AG08396 (cell line): Measurements from ENCODE around the gene SPATA7.
A peak's percentile ranks its signal among the peaks of the same experiment; 100 is the strongest.
"Not testable (repeated sequence)": the region's sequence is repeated elsewhere in the genome, so short reads cannot be mapped to it uniquely, and the experiment has no call there.

Experiments used
- DNase-seq: peaks from one replicate; pipeline ENCODE4 v3.0.0; 2012; ENCODE audit warnings: low spot score, mixed read lengths

The SPATA7 gene, protein sequence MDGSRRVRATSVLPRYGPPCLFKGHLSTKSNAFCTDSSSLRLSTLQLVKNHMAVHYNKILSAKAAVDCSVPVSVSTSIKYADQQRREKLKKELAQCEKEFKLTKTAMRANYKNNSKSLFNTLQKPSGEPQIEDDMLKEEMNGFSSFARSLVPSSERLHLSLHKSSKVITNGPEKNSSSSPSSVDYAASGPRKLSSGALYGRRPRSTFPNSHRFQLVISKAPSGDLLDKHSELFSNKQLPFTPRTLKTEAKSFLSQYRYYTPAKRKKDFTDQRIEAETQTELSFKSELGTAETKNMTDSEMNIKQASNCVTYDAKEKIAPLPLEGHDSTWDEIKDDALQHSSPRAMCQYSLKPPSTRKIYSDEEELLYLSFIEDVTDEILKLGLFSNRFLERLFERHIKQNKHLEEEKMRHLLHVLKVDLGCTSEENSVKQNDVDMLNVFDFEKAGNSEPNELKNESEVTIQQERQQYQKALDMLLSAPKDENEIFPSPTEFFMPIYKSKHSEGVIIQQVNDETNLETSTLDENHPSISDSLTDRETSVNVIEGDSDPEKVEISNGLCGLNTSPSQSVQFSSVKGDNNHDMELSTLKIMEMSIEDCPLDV

DNA sequence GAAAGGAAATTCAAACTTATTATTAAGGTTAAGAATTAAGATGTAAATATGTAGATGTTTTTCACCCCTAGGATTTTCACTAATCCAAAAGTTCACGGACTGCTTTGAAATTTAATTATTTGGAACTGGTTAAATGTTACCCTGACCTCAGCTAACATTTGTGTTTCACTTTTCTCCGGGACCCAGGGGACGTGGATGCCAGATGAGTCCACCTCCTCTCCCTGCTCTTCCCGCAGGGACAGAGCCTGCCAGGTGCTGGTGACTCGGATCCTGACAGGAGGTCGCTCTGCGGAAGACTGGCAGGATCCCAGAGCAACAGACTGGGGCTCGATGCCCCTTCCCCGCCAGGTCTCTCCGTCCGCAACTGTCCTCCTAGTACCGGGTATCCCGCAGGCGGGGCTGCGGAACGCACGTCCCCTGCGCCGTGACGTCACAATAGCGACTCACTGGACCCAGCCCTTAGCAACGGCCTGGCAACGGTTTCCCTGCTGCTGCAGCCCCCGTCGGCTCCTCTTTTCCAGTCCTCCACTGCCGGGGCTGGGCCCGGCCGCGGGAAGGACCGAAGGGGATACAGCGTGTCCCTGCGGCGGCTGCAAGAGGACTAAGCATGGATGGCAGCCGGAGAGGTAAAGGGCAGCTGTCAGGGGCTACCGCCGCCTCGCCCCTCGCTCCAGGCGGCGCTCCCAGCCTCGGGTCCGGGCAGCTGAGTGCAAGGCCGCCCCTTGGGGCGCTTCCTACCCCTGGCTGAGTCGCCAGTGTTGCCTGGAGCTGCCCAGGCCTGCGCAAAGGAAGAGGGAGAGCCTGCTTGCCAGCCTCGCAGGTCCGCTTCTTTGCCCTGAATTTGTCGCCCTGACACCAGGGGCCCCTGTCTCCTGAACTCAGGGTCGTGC, at the start of gene SPATA7:
SPATA7 (plus strand) TSS at position 446 of the 890 bp plus-strand sequence; CDS start at position 608, 162 bp downstream.
- peak; percentile 91 for DNase-seq

DNA sequence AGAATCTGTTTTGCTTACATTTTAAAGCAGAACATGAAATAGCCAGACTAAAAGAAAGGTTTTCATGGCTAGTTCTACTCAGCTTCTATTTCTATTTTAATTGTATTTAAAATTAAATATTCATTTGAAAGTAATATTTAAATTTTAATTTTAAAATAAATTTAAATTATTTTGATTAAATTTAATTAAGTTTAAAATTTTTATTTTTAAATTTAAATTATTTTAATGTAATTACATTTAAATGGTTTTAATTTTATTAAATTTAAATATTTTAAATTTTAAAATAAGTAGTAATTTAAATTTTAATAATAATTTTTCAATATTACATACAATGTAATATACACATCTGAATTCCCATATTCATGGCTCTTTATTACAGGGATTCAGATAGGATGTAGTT, 45.1 kb upstream of the SPATA7 start:
- DNase-seq: no peak

DNA sequence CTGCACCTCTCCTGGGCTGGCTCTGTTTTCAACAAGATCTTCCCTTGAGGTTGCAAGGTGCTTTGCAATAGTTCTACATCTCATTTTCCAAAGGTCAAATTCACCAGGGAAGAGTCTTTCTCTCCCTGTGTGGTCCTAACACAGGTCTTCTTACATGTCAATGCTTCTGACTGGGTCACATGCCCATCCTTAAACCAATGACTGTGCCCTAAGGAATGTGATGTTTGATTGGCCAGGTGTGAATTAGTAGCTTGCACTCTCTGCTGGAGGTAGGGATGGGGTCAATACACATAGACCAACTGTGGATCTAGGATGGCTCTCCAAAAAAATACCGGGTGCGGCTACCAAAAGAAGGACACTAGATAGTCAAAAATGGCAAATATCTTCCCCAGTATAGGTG, 42.5 kb upstream of the SPATA7 start:
- no peak for DNase-seq

DNA sequence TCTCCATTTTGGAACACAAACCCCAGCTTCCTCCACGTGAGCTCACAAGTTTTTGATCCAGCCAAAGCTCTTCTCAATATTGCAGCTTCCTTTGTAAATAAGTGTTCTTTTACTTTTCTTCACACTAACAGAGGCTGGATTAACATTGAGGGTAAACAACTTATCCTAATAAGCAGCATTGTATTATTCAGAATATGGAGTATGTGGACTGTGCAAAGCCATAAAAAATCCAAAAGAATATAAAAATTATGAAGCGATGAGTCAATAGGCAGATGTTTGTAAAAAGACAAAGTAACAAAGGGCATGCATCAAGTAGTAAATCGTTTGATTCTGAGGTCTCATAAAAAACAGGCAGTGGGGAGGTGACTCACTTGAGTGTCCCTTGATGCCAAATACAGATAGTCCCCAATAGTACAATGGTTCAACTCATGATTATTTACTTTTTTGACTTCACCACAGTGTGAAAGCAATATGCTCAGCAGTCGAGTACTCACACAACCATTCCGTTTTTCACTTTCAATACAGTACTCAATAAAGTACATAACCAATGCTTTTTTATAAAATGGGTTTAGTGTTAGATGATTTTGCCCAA, 39.3 kb upstream of the SPATA7 start:
- no peak for DNase-seq

DNA sequence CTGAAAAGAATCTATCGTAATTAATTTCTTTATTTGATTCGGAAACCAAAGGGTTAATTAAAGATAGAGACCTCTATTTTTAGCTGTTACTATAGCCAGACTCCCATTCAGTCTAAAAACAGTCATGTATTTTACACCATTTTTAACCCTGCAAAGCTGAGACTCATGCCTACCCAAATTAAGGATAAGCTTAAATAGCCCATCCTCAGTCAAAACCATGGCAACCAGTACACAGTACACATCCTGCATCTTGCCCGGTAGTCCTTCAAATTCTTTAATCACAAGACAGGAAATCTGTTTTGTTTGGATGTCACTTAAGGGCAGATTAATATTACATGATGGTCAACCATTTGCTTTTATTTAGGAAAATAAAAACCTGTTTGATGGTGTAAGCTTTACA, 36.9 kb upstream of the SPATA7 start:
- DNase-seq: no peak

DNA sequence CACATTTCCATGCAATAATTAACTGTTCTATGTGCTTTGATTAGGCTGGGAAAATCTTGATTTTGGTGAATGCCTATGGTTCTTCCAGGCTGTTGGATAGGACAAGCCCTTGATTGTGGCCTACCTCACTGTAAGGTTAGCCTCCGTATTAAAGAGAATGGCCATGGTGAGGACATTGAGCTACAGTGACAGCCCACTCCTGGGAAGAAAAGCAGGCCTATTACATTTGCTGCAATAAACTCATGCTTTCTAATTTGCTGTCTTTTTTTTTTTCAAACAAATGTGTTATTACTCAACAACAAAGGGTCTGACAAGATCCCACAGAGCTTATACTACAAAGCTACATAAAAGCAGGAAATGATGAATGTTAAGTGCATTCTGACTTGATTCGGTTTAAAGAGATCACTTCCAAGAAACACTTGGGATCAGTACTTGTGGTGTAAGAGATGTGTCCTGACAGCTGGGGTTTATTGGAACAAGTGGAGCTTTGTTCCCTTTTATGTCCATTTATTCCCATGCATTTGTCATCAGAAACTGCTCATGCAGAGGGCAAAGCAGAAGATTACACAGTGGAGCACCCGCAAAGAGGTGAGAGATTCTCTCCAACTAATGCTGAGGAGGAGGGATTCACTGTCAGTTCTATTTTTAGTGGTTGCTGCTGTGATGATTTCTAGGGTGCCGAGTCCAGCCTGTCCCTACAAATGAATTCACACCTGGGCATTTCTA, 33.3 kb upstream of the SPATA7 start:
- no peak for DNase-seq

DNA sequence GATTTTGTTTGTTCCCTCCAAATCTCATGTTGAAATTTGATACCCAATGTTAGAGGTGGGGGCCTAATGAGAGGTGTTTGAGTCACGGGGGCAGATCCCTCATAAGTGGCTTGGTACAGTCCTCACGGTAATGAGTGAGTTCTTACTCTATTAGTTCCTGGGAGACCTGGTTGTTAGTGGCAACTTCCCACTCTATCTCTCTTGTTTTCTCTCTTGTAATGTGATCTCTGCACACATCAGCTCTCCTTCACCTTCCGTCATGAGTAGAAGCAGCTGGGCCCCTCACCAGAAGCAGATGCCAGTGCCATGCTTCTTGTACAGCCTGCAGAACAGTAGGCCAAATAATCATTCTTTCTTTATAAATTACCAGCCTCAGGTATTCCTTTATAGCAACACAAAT, 32.8 kb upstream of the SPATA7 start:
- DNase-seq: no peak

DNA sequence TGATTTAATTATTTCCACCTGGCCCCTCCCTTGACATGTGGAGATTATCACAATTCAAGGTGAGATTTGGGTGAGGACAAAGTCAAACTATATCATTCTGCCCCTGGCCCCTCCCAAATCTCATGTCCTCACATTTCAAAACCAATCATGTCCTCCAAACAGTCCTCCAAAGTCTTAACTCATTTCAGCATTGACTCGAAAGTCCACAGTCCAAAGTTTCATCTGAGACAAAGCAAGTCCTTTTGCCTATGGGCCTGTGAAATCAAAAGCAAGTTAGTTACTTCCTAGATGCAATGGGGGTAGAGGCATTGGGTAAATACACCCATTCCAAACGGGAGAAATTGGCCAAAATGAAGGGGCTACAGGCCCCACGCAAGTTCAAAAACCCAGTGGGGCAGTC, 31.1 kb upstream of the SPATA7 start:
- DNase-seq: no peak

DNA sequence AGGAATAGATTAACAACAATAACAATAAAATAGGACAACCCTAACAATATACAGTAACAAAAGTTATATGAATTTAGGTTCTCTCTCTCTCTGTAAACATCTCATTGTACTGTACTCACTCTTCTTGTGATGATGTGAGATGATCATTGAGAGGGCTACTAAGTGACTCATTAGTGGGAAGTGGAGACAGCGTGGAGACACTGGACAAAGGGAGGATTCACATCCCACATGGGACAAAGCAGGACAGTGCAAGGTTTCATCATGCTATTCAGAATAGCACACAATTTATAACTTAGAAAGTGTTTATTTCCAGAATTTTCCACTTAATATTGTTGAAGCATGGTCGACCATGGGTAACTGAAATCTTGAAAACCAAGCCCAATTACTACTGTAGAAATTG, 26.0 kb upstream of the SPATA7 start:
- no peak for DNase-seq

DNA sequence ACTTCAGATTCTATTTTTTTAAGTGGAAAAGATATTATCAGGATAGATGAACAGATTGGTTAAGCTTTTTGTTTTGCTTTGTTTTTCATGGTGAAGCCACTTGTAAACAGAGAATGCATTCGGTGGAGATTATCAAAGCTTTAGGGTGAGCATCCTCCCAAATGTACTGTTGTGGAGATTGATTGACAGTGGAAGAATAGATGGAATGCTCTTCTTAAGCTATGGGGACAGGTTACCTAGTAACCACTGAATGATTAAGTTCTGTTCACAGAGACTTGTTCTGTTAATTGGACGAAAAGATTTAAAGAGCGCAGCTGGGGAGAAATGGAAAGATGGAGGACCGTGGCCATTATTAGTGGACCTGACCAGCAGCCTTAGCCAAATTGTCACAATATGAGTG, 21.8 kb upstream of the SPATA7 start:
- no peak for DNase-seq

DNA sequence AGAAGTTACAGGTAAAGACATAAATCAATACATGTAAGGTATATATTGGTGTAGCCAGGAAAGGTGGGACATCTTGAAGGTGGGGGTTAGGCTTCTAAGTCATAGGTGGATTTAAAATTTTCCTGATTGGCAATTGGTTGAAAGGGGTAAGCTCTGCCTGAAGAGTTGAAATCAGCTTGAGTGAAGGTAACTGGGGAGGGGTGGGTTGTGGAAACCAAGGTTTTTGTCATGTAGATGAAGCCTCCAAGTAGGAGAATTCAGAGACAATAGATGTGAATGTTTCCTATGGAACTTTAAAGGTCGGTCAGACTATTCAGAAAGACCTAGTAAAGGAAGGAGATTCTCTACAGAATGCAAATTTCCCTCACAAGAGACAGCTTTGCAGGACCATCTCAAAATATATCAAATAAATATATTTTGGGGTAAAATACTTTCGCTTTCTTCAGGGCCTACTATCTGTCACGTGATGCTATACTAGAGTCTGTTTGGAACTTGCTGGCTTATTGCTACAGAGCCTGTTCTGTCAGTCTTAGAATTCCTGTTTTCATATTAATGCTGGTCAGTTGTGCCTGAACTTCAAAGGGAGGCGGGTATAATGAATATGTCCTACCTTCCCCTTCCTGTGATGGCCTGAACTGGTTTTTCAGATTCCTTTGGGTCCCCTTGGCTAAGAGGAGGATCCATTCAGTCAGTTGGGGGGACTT, 20.6 kb upstream of the SPATA7 start:
- no peak for DNase-seq

DNA sequence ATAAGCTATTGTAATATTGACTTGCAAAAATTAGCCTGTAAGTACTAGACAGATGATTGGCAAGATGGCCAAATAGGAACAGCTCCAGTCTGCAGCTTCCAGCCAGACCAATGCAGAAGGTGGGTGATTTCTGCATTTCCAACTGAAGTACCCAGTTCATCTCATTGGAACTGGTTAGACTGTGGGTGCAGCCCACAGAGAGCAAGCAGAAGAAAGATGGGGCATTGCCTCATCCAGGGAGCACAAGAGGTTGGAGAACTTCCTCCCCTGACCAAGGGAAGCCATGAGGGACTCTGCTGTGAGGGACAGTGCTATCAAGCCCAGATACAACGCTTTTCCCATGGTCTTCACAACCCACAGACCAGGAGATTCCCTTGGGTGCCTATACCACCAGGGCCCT, 16.0 kb upstream of the SPATA7 start:
- no peak for DNase-seq

DNA sequence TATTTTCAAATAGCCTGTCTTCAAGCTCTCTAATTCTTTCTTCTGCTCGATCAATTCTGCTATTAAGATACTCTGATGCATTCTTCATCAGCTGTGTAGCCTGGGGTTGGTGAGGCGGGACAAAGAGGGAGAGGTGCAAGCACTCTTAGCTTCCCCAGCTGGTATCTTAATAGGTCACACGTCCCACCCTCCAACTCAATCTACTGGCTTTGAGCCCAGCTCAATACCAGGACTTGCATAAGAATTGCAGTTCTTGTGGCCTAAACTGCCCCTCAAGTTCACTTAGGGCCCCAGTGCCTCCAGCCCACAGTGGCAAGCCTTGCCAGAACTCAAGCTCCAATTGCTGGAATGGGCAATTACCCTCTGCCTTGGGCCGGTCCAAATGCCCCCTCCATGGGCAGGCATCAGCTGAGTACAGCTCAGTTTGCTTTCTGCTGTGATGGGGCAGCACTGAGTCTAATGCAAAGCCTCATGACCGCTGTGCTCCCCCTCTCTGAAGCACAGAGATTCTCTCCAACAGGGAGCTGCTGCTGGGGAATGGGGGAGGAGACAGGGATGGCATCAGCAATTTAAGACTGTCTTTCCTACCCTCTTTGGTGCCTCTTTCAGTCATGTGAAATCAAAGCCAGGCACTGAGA, 5.6 kb upstream of the SPATA7 start:
- DNase-seq: no peak

DNA sequence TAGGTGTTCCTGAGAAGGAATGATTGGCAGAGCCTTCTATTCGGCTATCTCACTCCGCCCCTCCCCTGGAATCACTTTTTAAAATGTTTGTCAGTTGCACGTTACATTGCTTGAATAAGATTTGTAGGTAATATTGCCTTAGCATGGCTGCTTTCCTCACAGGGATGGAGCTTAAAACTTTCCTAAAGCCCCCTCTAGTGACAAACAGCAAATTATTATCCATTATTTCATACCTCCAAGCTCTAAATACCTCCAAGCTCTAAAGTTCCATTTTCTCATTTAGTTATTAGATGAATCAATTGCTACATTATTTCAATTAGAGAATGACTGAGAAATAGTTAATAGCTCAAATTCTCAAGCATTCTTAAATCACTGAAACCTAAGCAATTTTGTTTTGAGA, 5.1 kb upstream of the SPATA7 start:
- no peak for DNase-seq

DNA sequence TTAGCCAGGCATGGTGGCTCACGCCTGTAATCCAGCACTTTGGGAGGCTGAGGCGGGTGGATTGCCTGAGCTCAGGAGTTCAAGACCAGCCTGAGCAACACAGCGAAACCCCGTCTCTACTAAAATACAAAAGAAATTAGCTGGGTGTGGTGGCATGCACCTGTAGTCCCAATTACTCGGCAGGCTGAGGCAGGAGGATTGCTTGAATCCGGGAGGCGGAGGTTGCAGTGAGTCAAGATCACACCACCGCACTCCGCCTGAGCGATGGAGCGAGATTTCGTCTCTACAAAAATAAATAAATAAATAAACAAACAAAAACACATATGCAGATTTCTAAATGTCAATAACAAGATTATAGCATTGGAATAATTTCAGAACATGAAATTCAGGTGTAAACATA, 3.8 kb upstream of the SPATA7 start:
- DNase-seq: not testable (repeated sequence)

DNA sequence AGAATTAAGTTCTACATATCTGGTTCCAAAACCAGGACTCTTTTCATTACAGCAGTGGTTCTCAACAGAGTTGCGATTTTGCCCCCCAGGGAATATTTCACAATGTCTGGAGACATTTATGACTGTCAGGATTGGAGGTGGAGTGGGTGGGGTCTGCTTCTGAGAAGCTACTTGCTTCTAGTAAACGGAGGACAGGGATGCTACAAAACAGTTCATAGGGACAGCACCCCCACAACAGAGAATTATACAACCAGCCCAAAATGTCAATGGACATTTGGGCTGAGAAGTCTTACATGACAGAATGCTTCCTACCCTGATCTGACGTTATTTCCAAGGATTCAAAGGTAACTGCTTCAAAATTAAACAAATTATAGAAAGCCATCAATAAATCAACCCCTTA, 739 bp upstream of the SPATA7 start:
- peak; percentile 6 for DNase-seq

DNA sequence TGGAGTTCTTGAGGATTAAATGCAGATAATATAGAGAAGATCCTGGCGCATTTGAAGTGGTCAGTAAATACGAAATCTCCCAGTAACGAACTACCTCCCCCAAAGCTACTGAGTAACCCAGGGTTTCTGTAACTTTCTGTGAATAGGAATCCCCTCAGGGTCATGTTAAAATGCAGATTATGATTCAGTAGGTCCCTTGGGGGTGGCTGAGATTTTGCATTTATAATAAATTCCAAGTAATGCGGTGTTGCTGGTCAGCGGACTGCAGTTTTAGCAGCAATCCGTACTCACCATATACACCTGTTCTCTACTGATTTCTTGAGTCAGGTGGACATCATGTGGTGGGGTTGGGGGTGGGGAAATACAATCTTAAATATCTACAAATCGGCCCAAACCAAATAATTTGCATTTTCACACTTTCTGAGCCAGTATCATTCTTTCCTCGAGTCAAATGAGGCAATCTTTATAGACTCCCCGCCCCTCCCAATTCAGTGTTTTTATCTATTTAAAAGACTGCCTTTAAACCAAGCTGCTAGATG, 868 bp downstream of the SPATA7 start:
- no peak for DNase-seq

DNA sequence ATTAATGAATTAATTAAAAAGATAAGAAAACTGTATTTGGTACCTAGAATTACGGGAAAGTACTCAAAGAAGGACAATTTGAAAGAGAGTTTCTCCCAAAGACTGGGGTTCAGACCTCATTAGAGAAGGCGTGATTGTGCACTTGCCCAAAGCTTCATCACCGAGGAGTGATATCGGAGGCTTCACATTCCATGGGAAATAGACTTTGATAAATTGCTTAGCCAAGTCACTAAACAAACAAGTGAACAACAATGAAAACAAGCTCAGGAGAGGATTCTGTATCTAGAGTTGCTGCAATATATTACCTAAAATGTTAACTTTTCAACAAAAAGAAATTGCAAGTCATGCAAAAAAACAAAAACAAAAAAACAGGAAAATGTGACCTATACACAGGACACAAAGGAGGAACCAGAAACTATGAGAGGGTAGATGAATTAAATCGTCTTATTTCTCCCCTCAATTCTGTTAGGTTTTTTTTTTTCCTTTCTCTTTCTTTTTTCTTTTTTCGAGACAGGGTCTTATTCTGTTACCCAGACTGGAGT, 3.4 kb downstream of the SPATA7 start:
- no peak for DNase-seq

DNA sequence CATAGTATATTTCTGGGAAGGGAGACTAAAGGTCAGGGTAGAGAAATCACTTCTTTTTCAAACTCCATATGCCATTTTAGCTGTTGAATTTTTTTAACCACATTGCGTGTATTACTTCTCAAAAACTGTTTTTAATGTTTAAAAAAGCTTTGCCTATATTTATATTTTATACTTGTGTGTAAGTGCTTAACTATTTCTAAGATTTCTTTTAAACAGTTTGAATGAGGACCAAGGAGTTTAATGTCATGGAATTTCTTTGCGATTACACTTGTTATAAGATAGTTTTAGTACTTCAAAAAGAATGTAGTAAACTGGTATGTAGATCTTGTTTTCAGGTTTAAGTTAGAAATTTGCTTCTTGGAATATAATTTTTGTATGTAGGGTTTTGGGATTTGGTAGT, 7.2 kb downstream of the SPATA7 start:
- DNase-seq: no peak

DNA sequence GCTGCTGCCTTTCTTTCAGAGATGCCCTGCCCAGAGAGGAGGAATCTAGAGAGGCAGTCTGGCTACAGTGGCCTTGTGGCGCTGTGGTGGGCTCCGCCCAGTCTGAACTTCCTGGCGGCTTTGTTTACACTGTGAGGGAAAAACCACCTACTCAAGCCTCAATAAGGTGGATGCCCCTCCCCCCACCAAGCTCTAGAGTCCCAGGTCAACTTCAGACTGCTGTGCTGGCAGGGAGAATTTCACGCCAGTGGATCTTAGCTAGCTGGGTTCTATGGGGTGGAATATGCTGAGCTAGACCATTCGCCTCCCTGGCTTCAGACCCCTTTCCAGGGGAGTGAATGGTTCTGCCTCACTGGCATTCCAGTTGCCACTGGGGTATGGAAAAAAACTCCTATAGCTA, 25.6 kb downstream of the SPATA7 start:
- no peak for DNase-seq
